AG08395 (cell line): ENCODE results near the gene VENTX.

Source experiments
- DNase-seq: peaks from one replicate; pipeline ENCODE4 v3.0.0; 2012; ENCODE audit warnings: mixed read lengths, low spot score

The VENTX gene

GRCh38 chr10:133237588-133238465 is at the start of gene VENTX:
VENTX (plus strand) TSS chr10:133237855; CDS start chr10:133237915, 60 bp downstream.
- no peak for DNase-seq

GRCh38 chr10:133187906-133188681 is 49.6 kb upstream of the VENTX start:
- DNase-seq: no peak

GRCh38 chr10:133189256-133189655 is 48.4 kb upstream of the VENTX start:
- DNase-seq: no peak

GRCh38 chr10:133189726-133190125 is 47.9 kb upstream of the VENTX start:
- no peak for DNase-seq

GRCh38 chr10:133190225-133190624 is 47.4 kb upstream of the VENTX start:
- no peak for DNase-seq

GRCh38 chr10:133191651-133192050 is 46.0 kb upstream of the VENTX start:
- DNase-seq: no peak

- no peak for DNase-seq
Measured at GRCh38 chr10:133194151-133194550, 43.5 kb upstream of the VENTX start.

- DNase-seq: no peak
Measured at GRCh38 chr10:133195096-133195495, 42.6 kb upstream of the VENTX start.

- no peak for DNase-seq
Measured at GRCh38 chr10:133195611-133196010, 42.0 kb upstream of the VENTX start.

GRCh38 chr10:133196221-133196915 is 41.3 kb upstream of the VENTX start:
- no peak for DNase-seq

GRCh38 chr10:133196936-133197758 is 40.5 kb upstream of the VENTX start:
- no peak for DNase-seq

- DNase-seq: no peak
Measured at GRCh38 chr10:133197786-133198185, 39.9 kb upstream of the VENTX start.

- DNase-seq: no peak
Measured at GRCh38 chr10:133198206-133198605, 39.4 kb upstream of the VENTX start.

GRCh38 chr10:133198621-133199487 is 38.8 kb upstream of the VENTX start:
- DNase-seq: no peak

GRCh38 chr10:133199488-133199885 is 38.2 kb upstream of the VENTX start:
- DNase-seq: no peak

- no peak for DNase-seq
Measured at GRCh38 chr10:133199992-133200611, 37.6 kb upstream of the VENTX start.

- DNase-seq: no peak
Measured at GRCh38 chr10:133200621-133201031, 37.0 kb upstream of the VENTX start.

- DNase-seq: no peak
Measured at GRCh38 chr10:133201151-133201947, 36.3 kb upstream of the VENTX start.
